GM12878 (cell line): ENCODE measurements around the gene ZNF101. TPM values are rescaled to one million over a fixed set of nuclear protein-coding genes. Genes with fewer than 3 reads are reported as not detected.

ENCODE experiments used
- CBFB ChIP-seq: IDR thresholded peaks from 2 replicates; pipeline ENCODE4 v1.6.1; 2016; ENCODE audit warnings: antibody characterized with exemption, low read depth
- CBX5 ChIP-seq: sonication (generic); IDR thresholded peaks from 2 replicates; pipeline ENCODE4 v1.6.1; 2016; ENCODE audit warnings: low read depth, moderate library complexity, mild to moderate bottlenecking, inconsistent platforms
- DPF2 ChIP-seq: fragments of 450-650 bp; IDR thresholded peaks from 2 replicates; pipeline ENCODE4 v1.6.1; 2017; ENCODE audit warnings: mild to moderate bottlenecking
- EGR1 ChIP-seq, 2 experiments: IDR thresholded peaks; 1 replicate in 1 of 2; 2 replicates in 1 of 2; pipeline ENCODE4 v1.6.1; 2011 to 2012; ENCODE audit warnings: low read depth in 2 of 2, low read length in 2 of 2, borderline replicate concordance in 1 of 2, mild to moderate bottlenecking in 1 of 2, moderate library complexity in 1 of 2
- IKZF1 ChIP-seq: fragments of 450-650 bp; conservative IDR thresholded peaks from 2 replicates; pipeline ENCODE4 v1.6.1; 2017; ENCODE audit warnings: antibody characterized with exemption, mild to moderate bottlenecking
- JUNB ChIP-seq: IDR thresholded peaks from 2 replicates; pipeline ENCODE4 v1.6.1; 2016; ENCODE audit warnings: antibody characterized with exemption, mild to moderate bottlenecking
- KAT2A ChIP-seq: conservative IDR thresholded peaks from 2 replicates; pipeline ENCODE4 v1.6.1; 2011; ENCODE audit warnings: low read depth, low read length; ENCODE audit not compliant: control insufficient read depth
- SMAD1 ChIP-seq: fragments of 450-650 bp; IDR thresholded peaks from 2 replicates; pipeline ENCODE4 v1.6.1; 2018; ENCODE audit warnings: mild to moderate bottlenecking, low read depth; ENCODE audit not compliant: partially characterized antibody
- SRF ChIP-seq, 2 experiments: IDR thresholded peaks; 2 replicates each; pipeline ENCODE4 v1.6.1; 2011; ENCODE audit warnings: low read depth in 2 of 2, low read length in 2 of 2, mild to moderate bottlenecking in 1 of 2, moderate library complexity in 1 of 2
- polyA plus RNA-seq, 11 experiments: library from polyadenylated mRNA; depleted of rRNA in 4 of 11; unstranded in 6 of 11; stranded (reverse) in 5 of 11; fragments of >200 nt; fragmentation: Nextera tagmentation in 4 of 11; fragmentation: Illumina TruSeq in 1 of 11; extraction: Ambion mirVana in 4 of 11; extraction: Trizol in 1 of 11; gene quantifications; 1 replicate in 1 of 11; 2 replicates in 10 of 11; pipeline versions ENCODE4 v1.2.1 to v1.2.3, GENCODE V29; 2011 to 2016; ENCODE audit warnings: inconsistent platforms in 2 of 11, missing spikeins in 2 of 11, low read depth in 1 of 11
- total RNA-seq, 4 experiments: library from RNA; depleted of rRNA in 3 of 4; stranded (reverse); fragments of >200 nt in 3 of 4; fragmentation: Illumina TruSeq in 1 of 4; extraction: Trizol in 1 of 4; gene quantifications; 2 replicates each; pipeline versions ENCODE4 v1.2.1 to v1.2.3, GENCODE V29; 2013 to 2021
- TF ChIP-seq, protein P1 (sequence below): fragments of 450-650 bp; IDR thresholded peaks from 2 replicates; pipeline ENCODE4 v1.6.1; 2016; ENCODE audit warnings: mild to moderate bottlenecking
- TF ChIP-seq, protein P2 (sequence below): fragments of 450-650 bp; formaldehyde crosslinking; IDR thresholded peaks from 2 replicates; pipeline ENCODE4 v1.4.0; 2020; ENCODE audit warnings: mild to moderate bottlenecking, moderate library complexity
- TF ChIP-seq, protein P3 (sequence below): IDR thresholded peaks from 2 replicates; pipeline ENCODE4 v1.6.1; 2012; ENCODE audit warnings: mild to moderate bottlenecking, low read depth, low read length
- TF ChIP-seq, protein P4 (sequence below): fragments of 450-650 bp; IDR thresholded peaks from 2 replicates; pipeline ENCODE4 v1.6.1; 2017; ENCODE audit warnings: mild to moderate bottlenecking, moderate library complexity

The ZNF101 gene
- total and polyA plus RNA-seq, 10 of the 15 experiments (the other 5 are each of a cell fraction or from before 2014, with no cell fraction given), result 15.2 to 40.5 (median 19.8) TPM

DNA sequence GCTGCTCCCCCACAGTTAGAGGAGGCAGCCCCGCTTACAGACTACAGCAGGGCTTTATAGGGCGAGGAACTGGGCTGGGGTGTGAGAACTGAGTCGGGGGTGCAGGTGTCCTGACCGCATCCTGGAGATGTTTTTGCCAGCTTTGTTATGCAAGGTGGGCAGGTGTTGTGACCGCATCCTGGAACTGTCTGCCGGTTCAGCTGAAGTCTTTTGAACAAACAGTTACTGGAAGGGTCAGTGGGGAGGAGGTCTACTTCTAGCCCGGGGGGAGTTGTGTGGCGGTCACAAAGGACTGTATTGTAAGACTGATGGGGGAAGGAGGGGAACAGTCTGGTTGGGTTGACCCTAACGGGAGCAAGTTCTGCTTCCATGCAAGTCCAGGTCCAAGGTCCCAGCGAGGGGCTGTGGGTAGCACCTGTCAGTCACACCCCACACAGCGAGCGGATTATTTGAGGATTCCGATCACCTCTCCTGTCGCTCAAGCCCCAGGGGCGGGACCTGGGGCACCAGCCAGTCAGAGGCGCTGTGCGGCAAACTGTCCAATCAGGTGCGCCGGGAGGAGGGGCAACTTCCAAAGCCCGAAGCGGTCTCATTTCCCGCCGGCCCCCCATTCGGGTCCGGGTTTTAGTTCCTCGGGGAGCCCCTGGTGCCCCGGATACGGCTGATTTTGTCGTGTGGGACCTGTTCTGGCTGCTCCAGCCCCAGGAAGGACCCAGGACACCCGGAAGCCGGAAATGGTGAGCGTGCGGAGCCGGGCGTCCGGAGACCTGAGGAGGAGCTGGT is at the start of gene ZNF101 (continued):
- no peak for TF ChIP-seq SMAD1
- TF ChIP-seq, protein P1, sequence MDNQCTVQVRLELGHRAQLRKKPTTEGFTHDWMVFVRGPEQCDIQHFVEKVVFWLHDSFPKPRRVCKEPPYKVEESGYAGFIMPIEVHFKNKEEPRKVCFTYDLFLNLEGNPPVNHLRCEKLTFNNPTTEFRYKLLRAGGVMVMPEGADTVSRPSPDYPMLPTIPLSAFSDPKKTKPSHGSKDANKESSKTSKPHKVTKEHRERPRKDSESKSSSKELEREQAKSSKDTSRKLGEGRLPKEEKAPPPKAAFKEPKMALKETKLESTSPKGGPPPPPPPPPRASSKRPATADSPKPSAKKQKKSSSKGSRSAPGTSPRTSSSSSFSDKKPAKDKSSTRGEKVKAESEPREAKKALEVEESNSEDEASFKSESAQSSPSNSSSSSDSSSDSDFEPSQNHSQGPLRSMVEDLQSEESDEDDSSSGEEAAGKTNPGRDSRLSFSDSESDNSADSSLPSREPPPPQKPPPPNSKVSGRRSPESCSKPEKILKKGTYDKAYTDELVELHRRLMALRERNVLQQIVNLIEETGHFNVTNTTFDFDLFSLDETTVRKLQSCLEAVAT, result peak; percentile 44; the same call in 1 of the 2 replicates
- TF ChIP-seq KAT2A, result no peak
- TF ChIP-seq, protein P2, sequence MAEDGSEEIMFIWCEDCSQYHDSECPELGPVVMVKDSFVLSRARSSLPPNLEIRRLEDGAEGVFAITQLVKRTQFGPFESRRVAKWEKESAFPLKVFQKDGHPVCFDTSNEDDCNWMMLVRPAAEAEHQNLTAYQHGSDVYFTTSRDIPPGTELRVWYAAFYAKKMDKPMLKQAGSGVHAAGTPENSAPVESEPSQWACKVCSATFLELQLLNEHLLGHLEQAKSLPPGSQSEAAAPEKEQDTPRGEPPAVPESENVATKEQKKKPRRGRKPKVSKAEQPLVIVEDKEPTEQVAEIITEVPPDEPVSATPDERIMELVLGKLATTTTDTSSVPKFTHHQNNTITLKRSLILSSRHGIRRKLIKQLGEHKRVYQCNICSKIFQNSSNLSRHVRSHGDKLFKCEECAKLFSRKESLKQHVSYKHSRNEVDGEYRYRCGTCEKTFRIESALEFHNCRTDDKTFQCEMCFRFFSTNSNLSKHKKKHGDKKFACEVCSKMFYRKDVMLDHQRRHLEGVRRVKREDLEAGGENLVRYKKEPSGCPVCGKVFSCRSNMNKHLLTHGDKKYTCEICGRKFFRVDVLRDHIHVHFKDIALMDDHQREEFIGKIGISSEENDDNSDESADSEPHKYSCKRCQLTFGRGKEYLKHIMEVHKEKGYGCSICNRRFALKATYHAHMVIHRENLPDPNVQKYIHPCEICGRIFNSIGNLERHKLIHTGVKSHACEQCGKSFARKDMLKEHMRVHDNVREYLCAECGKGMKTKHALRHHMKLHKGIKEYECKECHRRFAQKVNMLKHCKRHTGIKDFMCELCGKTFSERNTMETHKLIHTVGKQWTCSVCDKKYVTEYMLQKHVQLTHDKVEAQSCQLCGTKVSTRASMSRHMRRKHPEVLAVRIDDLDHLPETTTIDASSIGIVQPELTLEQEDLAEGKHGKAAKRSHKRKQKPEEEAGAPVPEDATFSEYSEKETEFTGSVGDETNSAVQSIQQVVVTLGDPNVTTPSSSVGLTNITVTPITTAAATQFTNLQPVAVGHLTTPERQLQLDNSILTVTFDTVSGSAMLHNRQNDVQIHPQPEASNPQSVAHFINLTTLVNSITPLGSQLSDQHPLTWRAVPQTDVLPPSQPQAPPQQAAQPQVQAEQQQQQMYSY (CRISPR knock-in tag), result no peak
- TF ChIP-seq, protein P3, sequence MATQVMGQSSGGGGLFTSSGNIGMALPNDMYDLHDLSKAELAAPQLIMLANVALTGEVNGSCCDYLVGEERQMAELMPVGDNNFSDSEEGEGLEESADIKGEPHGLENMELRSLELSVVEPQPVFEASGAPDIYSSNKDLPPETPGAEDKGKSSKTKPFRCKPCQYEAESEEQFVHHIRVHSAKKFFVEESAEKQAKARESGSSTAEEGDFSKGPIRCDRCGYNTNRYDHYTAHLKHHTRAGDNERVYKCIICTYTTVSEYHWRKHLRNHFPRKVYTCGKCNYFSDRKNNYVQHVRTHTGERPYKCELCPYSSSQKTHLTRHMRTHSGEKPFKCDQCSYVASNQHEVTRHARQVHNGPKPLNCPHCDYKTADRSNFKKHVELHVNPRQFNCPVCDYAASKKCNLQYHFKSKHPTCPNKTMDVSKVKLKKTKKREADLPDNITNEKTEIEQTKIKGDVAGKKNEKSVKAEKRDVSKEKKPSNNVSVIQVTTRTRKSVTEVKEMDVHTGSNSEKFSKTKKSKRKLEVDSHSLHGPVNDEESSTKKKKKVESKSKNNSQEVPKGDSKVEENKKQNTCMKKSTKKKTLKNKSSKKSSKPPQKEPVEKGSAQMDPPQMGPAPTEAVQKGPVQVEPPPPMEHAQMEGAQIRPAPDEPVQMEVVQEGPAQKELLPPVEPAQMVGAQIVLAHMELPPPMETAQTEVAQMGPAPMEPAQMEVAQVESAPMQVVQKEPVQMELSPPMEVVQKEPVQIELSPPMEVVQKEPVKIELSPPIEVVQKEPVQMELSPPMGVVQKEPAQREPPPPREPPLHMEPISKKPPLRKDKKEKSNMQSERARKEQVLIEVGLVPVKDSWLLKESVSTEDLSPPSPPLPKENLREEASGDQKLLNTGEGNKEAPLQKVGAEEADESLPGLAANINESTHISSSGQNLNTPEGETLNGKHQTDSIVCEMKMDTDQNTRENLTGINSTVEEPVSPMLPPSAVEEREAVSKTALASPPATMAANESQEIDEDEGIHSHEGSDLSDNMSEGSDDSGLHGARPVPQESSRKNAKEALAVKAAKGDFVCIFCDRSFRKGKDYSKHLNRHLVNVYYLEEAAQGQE, result no peak
- TF ChIP-seq CBX5, result no peak
- peak; percentile 98 for TF ChIP-seq DPF2
- TF ChIP-seq EGR1 (IDR thresholded peaks at IDR 0.05; ENCODE audit: borderline replicate concordance in 1 of 2, low read depth in 2 of 2, low read length in 2 of 2), result peak in 1 of 2 experiments; percentile 37; a peak in 1 of 3 replicates
- no peak for TF ChIP-seq JUNB
- TF ChIP-seq CBFB, result peak; percentile 30; the same call in 1 of the 2 replicates
- TF ChIP-seq IKZF1, result peak; percentile 76
- TF ChIP-seq SRF (IDR thresholded peaks at IDR 0.05; ENCODE audit: low read depth in 2 of 2, low read length in 2 of 2), result peak in 1 of 2 experiments; percentile 52; a peak in 1 of 4 replicates
- TF ChIP-seq, protein P4, sequence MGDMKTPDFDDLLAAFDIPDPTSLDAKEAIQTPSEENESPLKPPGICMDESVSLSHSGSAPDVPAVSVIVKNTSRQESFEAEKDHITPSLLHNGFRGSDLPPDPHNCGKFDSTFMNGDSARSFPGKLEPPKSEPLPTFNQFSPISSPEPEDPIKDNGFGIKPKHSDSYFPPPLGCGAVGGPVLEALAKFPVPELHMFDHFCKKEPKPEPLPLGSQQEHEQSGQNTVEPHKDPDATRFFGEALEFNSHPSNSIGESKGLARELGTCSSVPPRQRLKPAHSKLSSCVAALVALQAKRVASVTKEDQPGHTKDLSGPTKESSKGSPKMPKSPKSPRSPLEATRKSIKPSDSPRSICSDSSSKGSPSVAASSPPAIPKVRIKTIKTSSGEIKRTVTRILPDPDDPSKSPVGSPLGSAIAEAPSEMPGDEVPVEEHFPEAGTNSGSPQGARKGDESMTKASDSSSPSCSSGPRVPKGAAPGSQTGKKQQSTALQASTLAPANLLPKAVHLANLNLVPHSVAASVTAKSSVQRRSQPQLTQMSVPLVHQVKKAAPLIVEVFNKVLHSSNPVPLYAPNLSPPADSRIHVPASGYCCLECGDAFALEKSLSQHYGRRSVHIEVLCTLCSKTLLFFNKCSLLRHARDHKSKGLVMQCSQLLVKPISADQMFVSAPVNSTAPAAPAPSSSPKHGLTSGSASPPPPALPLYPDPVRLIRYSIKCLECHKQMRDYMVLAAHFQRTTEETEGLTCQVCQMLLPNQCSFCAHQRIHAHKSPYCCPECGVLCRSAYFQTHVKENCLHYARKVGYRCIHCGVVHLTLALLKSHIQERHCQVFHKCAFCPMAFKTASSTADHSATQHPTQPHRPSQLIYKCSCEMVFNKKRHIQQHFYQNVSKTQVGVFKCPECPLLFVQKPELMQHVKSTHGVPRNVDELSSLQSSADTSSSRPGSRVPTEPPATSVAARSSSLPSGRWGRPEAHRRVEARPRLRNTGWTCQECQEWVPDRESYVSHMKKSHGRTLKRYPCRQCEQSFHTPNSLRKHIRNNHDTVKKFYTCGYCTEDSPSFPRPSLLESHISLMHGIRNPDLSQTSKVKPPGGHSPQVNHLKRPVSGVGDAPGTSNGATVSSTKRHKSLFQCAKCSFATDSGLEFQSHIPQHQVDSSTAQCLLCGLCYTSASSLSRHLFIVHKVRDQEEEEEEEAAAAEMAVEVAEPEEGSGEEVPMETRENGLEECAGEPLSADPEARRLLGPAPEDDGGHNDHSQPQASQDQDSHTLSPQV, result no peak
